ENCODE measurements around the gene PAFAH1B1.
"Not testable (repeated sequence)": the region's sequence is repeated elsewhere in the genome, so short reads cannot be mapped to it uniquely, and the experiment has no call there.

The PAFAH1B1 gene

GRCh38 chr17:2592971-2593820, at the start of gene PAFAH1B1:
Gene PAFAH1B1, plus strand, starts transcription at chr17:2593654. Its CDS starts 44,635 bp downstream, at chr17:2638289.
- DNase-seq, result peak; percentile 88

- no peak for DNase-seq
Observed at GRCh38 chr17:2545393-2545792, 48.1 kb upstream of the PAFAH1B1 start.

- no peak for DNase-seq
Observed at GRCh38 chr17:2547176-2547575, 46.3 kb upstream of the PAFAH1B1 start.

GRCh38 chr17:2548026-2548425, 45.4 kb upstream of the PAFAH1B1 start:
- not testable (repeated sequence) for DNase-seq

- no peak for DNase-seq
Observed at GRCh38 chr17:2549392-2550211, 43.9 kb upstream of the PAFAH1B1 start.

- no peak for DNase-seq
Observed at GRCh38 chr17:2551493-2551892, 42.0 kb upstream of the PAFAH1B1 start.

GRCh38 chr17:2551928-2552327, 41.5 kb upstream of the PAFAH1B1 start:
- DNase-seq, result no peak

GRCh38 chr17:2560658-2561057, 32.8 kb upstream of the PAFAH1B1 start:
- no peak for DNase-seq

GRCh38 chr17:2562162-2562858, 31.1 kb upstream of the PAFAH1B1 start:
- DNase-seq, result no peak

- DNase-seq, result no peak
Observed at GRCh38 chr17:2563061-2563460, 30.4 kb upstream of the PAFAH1B1 start.

- DNase-seq, result no peak
Observed at GRCh38 chr17:2563543-2563942, 29.9 kb upstream of the PAFAH1B1 start.

- no peak for DNase-seq
Observed at GRCh38 chr17:2564877-2565276, 28.6 kb upstream of the PAFAH1B1 start.

- no peak for DNase-seq
Observed at GRCh38 chr17:2566056-2566455, 27.4 kb upstream of the PAFAH1B1 start.

GRCh38 chr17:2571523-2572303, 21.7 kb upstream of the PAFAH1B1 start:
- no peak for DNase-seq

- not testable (repeated sequence) for DNase-seq
Observed at GRCh38 chr17:2572304-2572609, 21.2 kb upstream of the PAFAH1B1 start.

- DNase-seq, result no peak
Observed at GRCh38 chr17:2580151-2580550, 13.3 kb upstream of the PAFAH1B1 start.

- DNase-seq, result no peak
Observed at GRCh38 chr17:2580661-2581060, 12.8 kb upstream of the PAFAH1B1 start.

- DNase-seq, result no peak
Observed at GRCh38 chr17:2582493-2582892, 11.0 kb upstream of the PAFAH1B1 start.

- no peak for DNase-seq
Observed at GRCh38 chr17:2591040-2591640, 2.3 kb upstream of the PAFAH1B1 start.

- DNase-seq, result peak; percentile 50
Observed at GRCh38 chr17:2593821-2594721, 617 bp downstream of the PAFAH1B1 start.
